Measurements from ENCODE around the gene ADGRD1.

ADGRD1 gene

GRCh38 chr12:131187602-131188001, 233.9 kb downstream of the ADGRD1 start:
- 91% methylated on average over 1 of the region's 1 CpG for WGBS

GRCh38 chr12:131188131-131189050, 234.7 kb downstream of the ADGRD1 start:
- Histone ChIP-seq H3K27me3 (ENCODE audit: insufficient read depth, low read length) (0 out of 2 replicates have a peak, but pooled peaks cover 3% of the 10 kb centered on the region), H3K9me3 (ENCODE audit: insufficient read depth, low read depth, low read length) (peaks cover 15% of the 10 kb centered on the region), H3K9ac (ENCODE audit: low read depth, low read length) (no peak overlapping the region), H3K4me1 (ENCODE audit: insufficient read depth, low read length) (no peaks in the 10 kb centered on the region), H3K4me3 (ENCODE audit: low read length) (no peak overlapping the region), H3K36me3 (ENCODE audit: insufficient read depth, low read length) (no peaks in the 10 kb centered on the region), H3K27ac (ENCODE audit: low read depth, low read length) (no peak overlapping the region)
- 89% methylated on average over 6 of the region's 6 CpGs for WGBS

More at GRCh38 chr12:131187602-131188001, 233.9 kb downstream of the ADGRD1 start:
- Histone ChIP-seq H3K9me3 (ENCODE audit: insufficient read depth, low read depth, low read length) (peaks cover 15% of the 10 kb centered on the region), H3K36me3 (ENCODE audit: insufficient read depth, low read length) (no peaks in the 10 kb centered on the region), H3K27me3 (ENCODE audit: insufficient read depth, low read length) (0 out of 2 replicates have a peak, but pooled peaks cover 3% of the 10 kb centered on the region), H3K27ac (ENCODE audit: low read depth, low read length) (no peak overlapping the region), H3K4me1 (ENCODE audit: insufficient read depth, low read length) (no peaks in the 10 kb centered on the region), H3K9ac (ENCODE audit: low read depth, low read length) (no peak overlapping the region), H3K4me3 (ENCODE audit: low read length) (no peak overlapping the region)

GRCh38 chr12:131189781-131190180, 236.1 kb downstream of the ADGRD1 start:
- 89% methylated on average over 1 of the region's 1 CpG for WGBS

GRCh38 chr12:131190965-131191364, 237.3 kb downstream of the ADGRD1 start:
- no peak overlapping the region for H3K27ac ChIP-seq (ENCODE audit: low read depth, low read length)
- no peak overlapping the region for H3K9ac ChIP-seq (ENCODE audit: low read depth, low read length)
- H3K36me3 ChIP-seq (ENCODE audit: insufficient read depth, low read length) = no peaks in the 10 kb centered on the region
- 96% methylated on average over 4 of the region's 4 CpGs for WGBS
- H3K9me3 ChIP-seq (ENCODE audit: insufficient read depth, low read depth, low read length) = 0 out of 2 replicates have a peak, but pooled peaks cover 3% of the 10 kb centered on the region
- H3K27me3 ChIP-seq (ENCODE audit: insufficient read depth, low read length) = 0 out of 2 replicates have a peak, but pooled peaks cover 3% of the 10 kb centered on the region
- H3K4me1 ChIP-seq (ENCODE audit: insufficient read depth, low read length) = no peaks in the 10 kb centered on the region
- no peak overlapping the region for H3K4me3 ChIP-seq (ENCODE audit: low read length)

More at GRCh38 chr12:131189781-131190180, 236.1 kb downstream of the ADGRD1 start:
- no peak overlapping the region for H3K27ac ChIP-seq (ENCODE audit: low read depth, low read length)
- no peaks in the 10 kb centered on the region for H3K36me3 ChIP-seq (ENCODE audit: insufficient read depth, low read length)
- H3K4me3 ChIP-seq (ENCODE audit: low read length) = no peak overlapping the region
- H3K9me3 ChIP-seq (ENCODE audit: insufficient read depth, low read depth, low read length) = peaks cover 7% of the 10 kb centered on the region; the same call in 1 of the 2 replicates
- no peak overlapping the region for H3K9ac ChIP-seq (ENCODE audit: low read depth, low read length)
- H3K4me1 ChIP-seq (ENCODE audit: insufficient read depth, low read length) = no peaks in the 10 kb centered on the region
- 0 out of 2 replicates have a peak, but pooled peaks cover 3% of the 10 kb centered on the region for H3K27me3 ChIP-seq (ENCODE audit: insufficient read depth, low read length)
